ENCODE data around the gene SMIM17.

SMIM17 gene

GRCh38 chr19:56705939-56706338 lies 63.0 kb downstream of the SMIM17 start:
- no peaks in the 10 kb centered on the region for H3K9me3 ChIP-seq
- DNase-seq: no peak
- TF ChIP-seq, protein P1, sequence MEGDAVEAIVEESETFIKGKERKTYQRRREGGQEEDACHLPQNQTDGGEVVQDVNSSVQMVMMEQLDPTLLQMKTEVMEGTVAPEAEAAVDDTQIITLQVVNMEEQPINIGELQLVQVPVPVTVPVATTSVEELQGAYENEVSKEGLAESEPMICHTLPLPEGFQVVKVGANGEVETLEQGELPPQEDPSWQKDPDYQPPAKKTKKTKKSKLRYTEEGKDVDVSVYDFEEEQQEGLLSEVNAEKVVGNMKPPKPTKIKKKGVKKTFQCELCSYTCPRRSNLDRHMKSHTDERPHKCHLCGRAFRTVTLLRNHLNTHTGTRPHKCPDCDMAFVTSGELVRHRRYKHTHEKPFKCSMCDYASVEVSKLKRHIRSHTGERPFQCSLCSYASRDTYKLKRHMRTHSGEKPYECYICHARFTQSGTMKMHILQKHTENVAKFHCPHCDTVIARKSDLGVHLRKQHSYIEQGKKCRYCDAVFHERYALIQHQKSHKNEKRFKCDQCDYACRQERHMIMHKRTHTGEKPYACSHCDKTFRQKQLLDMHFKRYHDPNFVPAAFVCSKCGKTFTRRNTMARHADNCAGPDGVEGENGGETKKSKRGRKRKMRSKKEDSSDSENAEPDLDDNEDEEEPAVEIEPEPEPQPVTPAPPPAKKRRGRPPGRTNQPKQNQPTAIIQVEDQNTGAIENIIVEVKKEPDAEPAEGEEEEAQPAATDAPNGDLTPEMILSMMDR (IDR thresholded peaks at IDR 0.05; ENCODE audit: low read depth, low read length): no peak

More at GRCh38 chr19:56705939-56706338, 63.0 kb downstream of the SMIM17 start:
- Histone ChIP-seq H3K36me3 (no peaks in the 10 kb centered on the region), H3K4me3 (ENCODE audit: low read depth, low read length) (no peak overlapping the region), H3K4me1 (no peaks in the 10 kb centered on the region), H3K27me3 (no peaks in the 10 kb centered on the region)
